ENCODE measurements around the gene TNFSF13. TPM values are rescaled to one million over a fixed set of nuclear protein-coding genes. Genes with fewer than 3 reads are reported as not detected.

Gene TNFSF13
- total RNA-seq, 2 donors from 2014 or later: 11.9 to 18.8 TPM

DNA sequence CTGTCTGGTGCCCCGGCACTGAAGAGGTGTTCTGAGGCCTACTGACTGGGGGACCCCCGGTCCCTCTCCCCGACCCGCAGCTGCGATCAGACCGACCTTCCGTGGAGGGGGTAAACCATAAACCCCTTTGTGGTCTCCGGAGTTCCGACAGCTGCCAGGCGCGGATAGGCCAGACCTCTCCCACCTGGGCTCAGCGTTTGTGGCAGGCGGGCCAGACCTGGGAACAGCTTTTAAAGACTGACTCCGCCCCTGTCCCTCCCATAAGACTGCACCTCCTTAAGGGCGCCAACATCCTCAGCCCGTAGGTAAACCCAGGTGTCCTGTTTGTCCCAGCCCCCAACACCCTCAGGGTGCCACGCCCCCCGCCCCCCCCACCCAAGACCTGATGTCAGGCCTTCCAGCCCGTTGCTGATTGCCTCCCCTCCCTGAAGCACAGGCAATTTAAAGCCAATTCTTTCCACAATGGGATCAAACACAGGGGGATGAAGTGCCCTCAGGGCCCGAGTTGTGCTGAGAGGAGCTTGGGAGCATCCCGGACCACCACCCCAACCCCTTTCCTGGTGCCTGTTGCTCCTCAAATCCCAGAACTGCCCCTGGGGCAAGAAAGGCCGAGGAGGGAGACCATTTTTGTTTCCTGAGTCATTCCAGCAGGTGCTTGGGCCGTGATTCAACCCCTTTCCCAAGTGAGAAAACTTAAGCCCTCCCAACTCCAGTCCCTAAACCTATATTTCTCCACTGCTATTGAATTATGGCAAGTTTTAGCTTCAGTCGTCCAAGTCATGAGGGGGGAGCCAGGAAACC, 31.5 kb downstream of the TNFSF13 start, which contains the start of gene SOX15:
TSS of gene SOX15 (minus strand) at position 204 of the 801 bp plus-strand sequence. CDS start 418 bp downstream, outside the sequence.
- ATAC-seq: no peak
- 63 to 88% methylated on average over 10 to 24 of the region's 24 CpGs for WGBS, 2 donors
- TF ChIP-seq, protein P1, sequence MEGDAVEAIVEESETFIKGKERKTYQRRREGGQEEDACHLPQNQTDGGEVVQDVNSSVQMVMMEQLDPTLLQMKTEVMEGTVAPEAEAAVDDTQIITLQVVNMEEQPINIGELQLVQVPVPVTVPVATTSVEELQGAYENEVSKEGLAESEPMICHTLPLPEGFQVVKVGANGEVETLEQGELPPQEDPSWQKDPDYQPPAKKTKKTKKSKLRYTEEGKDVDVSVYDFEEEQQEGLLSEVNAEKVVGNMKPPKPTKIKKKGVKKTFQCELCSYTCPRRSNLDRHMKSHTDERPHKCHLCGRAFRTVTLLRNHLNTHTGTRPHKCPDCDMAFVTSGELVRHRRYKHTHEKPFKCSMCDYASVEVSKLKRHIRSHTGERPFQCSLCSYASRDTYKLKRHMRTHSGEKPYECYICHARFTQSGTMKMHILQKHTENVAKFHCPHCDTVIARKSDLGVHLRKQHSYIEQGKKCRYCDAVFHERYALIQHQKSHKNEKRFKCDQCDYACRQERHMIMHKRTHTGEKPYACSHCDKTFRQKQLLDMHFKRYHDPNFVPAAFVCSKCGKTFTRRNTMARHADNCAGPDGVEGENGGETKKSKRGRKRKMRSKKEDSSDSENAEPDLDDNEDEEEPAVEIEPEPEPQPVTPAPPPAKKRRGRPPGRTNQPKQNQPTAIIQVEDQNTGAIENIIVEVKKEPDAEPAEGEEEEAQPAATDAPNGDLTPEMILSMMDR (IDR thresholded peaks at IDR 0.05): no peak
- no peak for TF ChIP-seq POLR2A (IDR thresholded peaks at IDR 0.05)
- peaks cover 18% of the 10 kb centered on the region for H3K4me1 ChIP-seq
- DNase-seq: no peak
- H3K36me3 ChIP-seq (replicated peaks in 1 of 2; ENCODE audit: insufficient read depth in 1 of 2, low read depth in 2 of 2): peaks cover 28 to 30% of the 10 kb centered on the region in 2 donors
- H3K4me3 ChIP-seq: no peak within 1 kb of the TSS
- no peaks in the 10 kb centered on the region for H3K9me3 ChIP-seq
- no peaks in the 10 kb centered on the region for H3K27me3 ChIP-seq
- intact Hi-C loops (cut with DNase I): no loop called here
- H3K27ac ChIP-seq: peak within 1 kb of the TSS in 1 of 4 donors; percentile 27

DNA sequence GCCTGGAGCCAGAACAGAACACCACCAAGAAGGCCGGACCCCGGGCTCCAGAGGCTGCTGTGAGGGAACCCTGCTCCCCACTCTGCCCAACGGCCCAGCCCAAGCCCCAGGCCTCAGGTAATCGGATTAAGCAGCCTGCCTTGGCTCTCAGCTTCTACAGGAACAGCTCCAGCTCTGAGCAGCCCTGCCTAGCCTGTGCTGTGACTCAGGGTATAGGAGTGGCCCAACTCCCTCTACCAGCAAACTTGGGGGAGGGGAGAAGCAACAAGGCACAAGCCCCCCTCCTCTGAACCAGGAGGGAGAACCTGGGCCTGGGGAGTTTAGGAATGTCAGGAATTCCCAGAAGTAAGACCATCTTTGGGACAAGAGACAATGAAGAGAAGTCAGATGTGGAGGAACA, 32.2 kb downstream of the TNFSF13 start:
- TF ChIP-seq, protein P1 (IDR thresholded peaks at IDR 0.05): no peak
- no peak for TF ChIP-seq POLR2A (IDR thresholded peaks at IDR 0.05)
- Histone ChIP-seq H3K27ac (no peak overlapping the region), H3K9me3 (no peaks in the 10 kb centered on the region), H3K4me3 (no peak overlapping the region), H3K36me3 (replicated peaks in 1 of 2; ENCODE audit: insufficient read depth in 1 of 2, low read depth in 2 of 2) (peaks cover 30 to 37% of the 10 kb centered on the region in 2 donors), H3K4me1 (peaks cover 13% of the 10 kb centered on the region), H3K27me3 (no peaks in the 10 kb centered on the region)
- WGBS, 2 donors: 83 to 100% methylated on average over 1 to 4 of the region's 4 CpGs
- intact Hi-C loops (cut with DNase I): no loop called here
- DNase-seq: no peak
- no peak for ATAC-seq

DNA sequence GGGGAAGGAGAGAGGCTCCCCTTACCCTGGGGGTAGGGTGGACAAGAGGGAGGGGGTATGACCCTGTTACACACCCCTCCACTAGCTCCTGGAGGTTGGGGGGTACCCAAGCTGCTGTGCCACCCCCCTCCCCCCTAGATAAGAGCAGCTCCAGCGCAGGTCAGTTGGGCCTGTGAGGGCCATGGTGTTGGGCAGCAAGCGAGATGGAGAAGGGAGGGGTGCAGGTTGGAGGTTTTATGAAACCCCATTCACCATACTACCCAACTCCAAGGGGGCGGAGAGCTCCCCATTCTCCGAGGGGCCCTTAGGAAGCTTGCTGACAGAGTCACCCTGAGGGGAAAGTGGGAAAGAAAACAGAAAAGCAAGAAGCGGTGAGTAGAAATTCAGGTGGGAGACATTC, 33.0 kb downstream of the TNFSF13 start:
- Histone ChIP-seq H3K27ac (no peak overlapping the region), H3K27me3 (no peaks in the 10 kb centered on the region), H3K9me3 (no peaks in the 10 kb centered on the region), H3K36me3 (replicated peaks in 1 of 2; ENCODE audit: insufficient read depth in 1 of 2, low read depth in 2 of 2) (peaks cover 30 to 43% of the 10 kb centered on the region in 2 donors), H3K4me3 (no peak overlapping the region), H3K4me1 (peaks cover 13% of the 10 kb centered on the region)
- DNase-seq (no peak), ATAC-seq (no peak)
- 86 to 91% methylated on average over 4 to 5 of the region's 5 CpGs for WGBS, 2 donors
- TF ChIP-seq, protein P1 (IDR thresholded peaks at IDR 0.05): no peak
- no peak for TF ChIP-seq POLR2A (IDR thresholded peaks at IDR 0.05)
- intact Hi-C loops (cut with DNase I): no loop called here

DNA sequence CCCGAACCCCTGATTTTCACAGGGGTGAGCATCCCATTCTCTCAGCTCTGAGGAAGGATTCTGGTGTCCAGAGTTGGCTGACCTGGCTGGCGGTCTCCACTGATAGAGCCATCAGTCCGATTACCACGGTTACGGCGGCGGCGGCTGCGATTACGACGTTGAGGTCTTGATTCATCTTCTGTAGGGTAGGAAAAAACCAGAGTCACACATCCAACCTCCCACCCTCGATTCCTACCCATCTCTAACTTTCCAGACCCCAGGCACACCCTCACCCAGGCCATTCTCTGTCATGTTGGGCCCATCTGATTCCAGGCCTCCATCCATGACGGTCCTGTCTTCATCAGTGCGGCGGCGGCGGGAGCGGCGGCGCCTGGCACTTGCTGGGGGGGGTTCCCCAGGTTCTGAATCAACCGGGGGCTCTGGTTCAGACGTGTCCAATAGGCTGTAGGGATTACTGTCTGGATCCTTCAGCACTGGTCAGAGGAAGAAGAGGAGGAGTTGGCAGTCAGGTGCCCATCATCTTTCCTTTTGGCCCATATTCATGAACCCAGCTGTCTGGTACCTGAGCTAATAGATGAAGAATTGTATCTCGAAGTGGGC, 34.0 kb downstream of the TNFSF13 start:
- Histone ChIP-seq H3K4me1 (peaks cover 13% of the 10 kb centered on the region), H3K4me3 (no peak overlapping the region), H3K36me3 (replicated peaks in 1 of 2; ENCODE audit: insufficient read depth in 1 of 2, low read depth in 2 of 2) (peaks cover 35 to 43% of the 10 kb centered on the region in 2 donors), H3K27ac (no peak overlapping the region), H3K9me3 (no peaks in the 10 kb centered on the region), H3K27me3 (no peaks in the 10 kb centered on the region)
- no peak for ATAC-seq
- WGBS, 2 donors: 90 to 92% methylated on average over 13 to 23 of the region's 23 CpGs
- TF ChIP-seq, protein P1 (IDR thresholded peaks at IDR 0.05): no peak
- TF ChIP-seq POLR2A (IDR thresholded peaks at IDR 0.05): no peak
- DNase-seq: no peak
- intact Hi-C loops (cut with DNase I): no loop called here
